Smooth muscle cell (in vitro differentiated cells): Measurements from ENCODE around the gene PFKM. TPM values are rescaled to one million over a fixed set of nuclear protein-coding genes. Genes with fewer than 3 reads are reported as not detected.

Experiments
- DNase-seq: peaks from one replicate; lab custom pipeline; 2025; ENCODE audit not compliant: unreplicated experiment; lab: John Stamatoyannopoulos, UW
- H2AFZ ChIP-seq: fragments of 200-600 bp; sonication (generic); 2 replicates; pipeline ENCODE4 v1.6.0; 2016; ENCODE audit warnings: antibody characterized with exemption, low read depth, mild to moderate bottlenecking
- H3F3A ChIP-seq: fragments of 200-600 bp; sonication (generic); 2 replicates; pipeline ENCODE4 v1.6.0; 2017; ENCODE audit warnings: antibody characterized with exemption, low read depth
- H3K27ac ChIP-seq: fragments of 200-600 bp; sonication (generic); 2 replicates; pipeline ENCODE4 v1.5.1; 2016; ENCODE audit warnings: low read depth, mild to moderate bottlenecking
- H3K27me3 ChIP-seq: fragments of 200-600 bp; sonication (generic); 2 replicates; pipeline ENCODE4 v1.6.1; 2016; ENCODE audit warnings: low read depth, mild to moderate bottlenecking
- H3K36me3 ChIP-seq: fragments of 200-600 bp; sonication (generic); 2 replicates; pipeline ENCODE4 v1.5.1; 2016; ENCODE audit warnings: low read depth
- H3K4me1 ChIP-seq: fragments of 200-600 bp; sonication (generic); 2 replicates; pipeline ENCODE4 v1.5.1; 2016; ENCODE audit warnings: low read depth
- H3K4me2 ChIP-seq: fragments of 200-600 bp; sonication (generic); 2 replicates; pipeline ENCODE4 v1.6.0; 2016; ENCODE audit warnings: mild to moderate bottlenecking
- H3K4me3 ChIP-seq: fragments of 200-600 bp; sonication (generic); 2 replicates; pipeline ENCODE4 v1.5.1; 2016; ENCODE audit warnings: mild to moderate bottlenecking
- H3K79me2 ChIP-seq: fragments of 200-600 bp; sonication (generic); 2 replicates; pipeline ENCODE4 v1.6.0; 2016; ENCODE audit warnings: low read depth, mild to moderate bottlenecking
- H3K9ac ChIP-seq: fragments of 200-600 bp; sonication (generic); 2 replicates; pipeline ENCODE4 v1.6.0; 2016; ENCODE audit warnings: low read depth
- H3K9me3 ChIP-seq: fragments of 200-600 bp; sonication (generic); replicated peaks from 2 replicates; pipeline ENCODE4 v1.5.1; 2016; ENCODE audit warnings: low read depth
- H4K20me1 ChIP-seq: fragments of 200-600 bp; sonication (generic); 2 replicates; pipeline ENCODE4 v1.6.0; 2016; ENCODE audit warnings: low read depth
- WGBS: methylation state at CpG from one replicate; pipeline ENCODE4 v1.1.7; 2016; ENCODE audit warnings: low lambda C conversion rate; 5-methylcytosine and 5-hydroxymethylcytosine counted together
- polyA plus RNA-seq: library from polyadenylated mRNA; unstranded; fragments of >200 nt; fragmentation: Nextera tagmentation; extraction: Ambion mirVana; gene quantifications from 2 replicates; pipeline ENCODE4 v1.2.1, GENCODE V29; 2016
- total RNA-seq: library from RNA; depleted of rRNA; stranded (reverse); fragments of >200 nt; gene quantifications from 2 replicates; pipeline ENCODE4 v1.2.3, GENCODE V29; 2014
- TF ChIP-seq, protein P1 (sequence below): fragments of 200-600 bp; sonication (generic); IDR thresholded peaks from 2 replicates; pipeline ENCODE4 v1.5.1; 2017; ENCODE audit warnings: borderline replicate concordance, mild to moderate bottlenecking, antibody characterized with exemption; ENCODE audit not compliant: insufficient read depth, poor library complexity, severe bottlenecking

PFKM gene
- total and polyA plus RNA-seq, 2 experiments from 2014 or later: 26.6 to 37.1 TPM

DNA sequence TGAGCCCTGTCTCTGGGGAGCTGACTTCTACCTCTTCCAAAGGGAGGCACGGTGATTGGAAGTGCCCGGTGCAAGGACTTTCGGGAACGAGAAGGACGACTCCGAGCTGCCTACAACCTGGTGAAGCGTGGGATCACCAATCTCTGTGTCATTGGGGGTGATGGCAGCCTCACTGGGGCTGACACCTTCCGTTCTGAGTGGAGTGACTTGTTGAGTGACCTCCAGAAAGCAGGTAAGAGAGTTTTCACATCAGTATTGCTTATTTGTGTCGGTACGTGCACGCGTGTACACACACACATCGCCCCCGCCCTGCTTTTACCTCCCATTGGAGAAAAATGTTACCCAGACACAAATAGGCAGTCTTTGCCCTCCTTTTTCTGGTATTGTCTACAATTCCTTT is 13.7 kb downstream of the PFKM start:
- peaks cover 6% of the 10 kb centered on the region for H3K36me3 ChIP-seq
- no peaks in the 10 kb centered on the region for H3F3A ChIP-seq
- no peaks in the 10 kb centered on the region for H3K79me2 ChIP-seq
- H3K4me1 ChIP-seq: no peaks in the 10 kb centered on the region
- H3K9ac ChIP-seq: no peak overlapping the region
- H4K20me1 ChIP-seq: no peaks in the 10 kb centered on the region
- H3K4me2 ChIP-seq: no peak overlapping the region
- no peak for DNase-seq
- H2AFZ ChIP-seq: no peak overlapping the region
- TF ChIP-seq, protein P1, sequence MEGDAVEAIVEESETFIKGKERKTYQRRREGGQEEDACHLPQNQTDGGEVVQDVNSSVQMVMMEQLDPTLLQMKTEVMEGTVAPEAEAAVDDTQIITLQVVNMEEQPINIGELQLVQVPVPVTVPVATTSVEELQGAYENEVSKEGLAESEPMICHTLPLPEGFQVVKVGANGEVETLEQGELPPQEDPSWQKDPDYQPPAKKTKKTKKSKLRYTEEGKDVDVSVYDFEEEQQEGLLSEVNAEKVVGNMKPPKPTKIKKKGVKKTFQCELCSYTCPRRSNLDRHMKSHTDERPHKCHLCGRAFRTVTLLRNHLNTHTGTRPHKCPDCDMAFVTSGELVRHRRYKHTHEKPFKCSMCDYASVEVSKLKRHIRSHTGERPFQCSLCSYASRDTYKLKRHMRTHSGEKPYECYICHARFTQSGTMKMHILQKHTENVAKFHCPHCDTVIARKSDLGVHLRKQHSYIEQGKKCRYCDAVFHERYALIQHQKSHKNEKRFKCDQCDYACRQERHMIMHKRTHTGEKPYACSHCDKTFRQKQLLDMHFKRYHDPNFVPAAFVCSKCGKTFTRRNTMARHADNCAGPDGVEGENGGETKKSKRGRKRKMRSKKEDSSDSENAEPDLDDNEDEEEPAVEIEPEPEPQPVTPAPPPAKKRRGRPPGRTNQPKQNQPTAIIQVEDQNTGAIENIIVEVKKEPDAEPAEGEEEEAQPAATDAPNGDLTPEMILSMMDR: no peak
- no peaks in the 10 kb centered on the region for H3K9me3 ChIP-seq
- H3K27ac ChIP-seq: no peak overlapping the region
- H3K4me3 ChIP-seq: no peak overlapping the region
- no peaks in the 10 kb centered on the region for H3K27me3 ChIP-seq
- 97% methylated on average over 14 of the region's 14 CpGs for WGBS

DNA sequence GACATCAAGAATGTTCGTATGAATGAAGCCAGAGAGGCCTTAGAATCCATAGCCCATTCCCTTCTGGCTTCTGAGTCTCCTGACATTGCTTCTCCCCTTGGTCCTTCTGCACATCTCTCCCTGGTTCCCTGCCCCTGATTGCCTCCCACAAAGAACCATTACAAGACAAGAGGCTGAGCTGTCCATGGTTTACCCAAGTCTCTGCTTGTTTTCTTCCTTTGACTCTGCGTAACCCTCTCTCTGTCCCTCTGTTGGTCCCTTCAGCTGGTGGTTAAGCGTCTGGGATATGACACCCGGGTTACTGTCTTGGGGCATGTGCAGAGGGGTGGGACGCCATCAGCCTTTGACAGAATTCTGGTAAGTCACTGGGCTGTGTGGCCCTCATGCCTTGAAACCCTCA is 15.9 kb downstream of the PFKM start:
- peaks cover 6% of the 10 kb centered on the region for H3K36me3 ChIP-seq
- no peak overlapping the region for H3K27ac ChIP-seq
- H3K4me2 ChIP-seq: no peak overlapping the region
- H3K27me3 ChIP-seq: no peaks in the 10 kb centered on the region
- H3F3A ChIP-seq: no peaks in the 10 kb centered on the region
- no peaks in the 10 kb centered on the region for H3K79me2 ChIP-seq
- H4K20me1 ChIP-seq: no peaks in the 10 kb centered on the region
- TF ChIP-seq, protein P1: no peak
- no peak overlapping the region for H2AFZ ChIP-seq
- H3K4me1 ChIP-seq: no peaks in the 10 kb centered on the region
- no peak for DNase-seq
- H3K4me3 ChIP-seq: no peak overlapping the region
- H3K9ac ChIP-seq: no peak overlapping the region
- no peaks in the 10 kb centered on the region for H3K9me3 ChIP-seq
- WGBS: 93% methylated on average over 5 of the region's 5 CpGs

DNA sequence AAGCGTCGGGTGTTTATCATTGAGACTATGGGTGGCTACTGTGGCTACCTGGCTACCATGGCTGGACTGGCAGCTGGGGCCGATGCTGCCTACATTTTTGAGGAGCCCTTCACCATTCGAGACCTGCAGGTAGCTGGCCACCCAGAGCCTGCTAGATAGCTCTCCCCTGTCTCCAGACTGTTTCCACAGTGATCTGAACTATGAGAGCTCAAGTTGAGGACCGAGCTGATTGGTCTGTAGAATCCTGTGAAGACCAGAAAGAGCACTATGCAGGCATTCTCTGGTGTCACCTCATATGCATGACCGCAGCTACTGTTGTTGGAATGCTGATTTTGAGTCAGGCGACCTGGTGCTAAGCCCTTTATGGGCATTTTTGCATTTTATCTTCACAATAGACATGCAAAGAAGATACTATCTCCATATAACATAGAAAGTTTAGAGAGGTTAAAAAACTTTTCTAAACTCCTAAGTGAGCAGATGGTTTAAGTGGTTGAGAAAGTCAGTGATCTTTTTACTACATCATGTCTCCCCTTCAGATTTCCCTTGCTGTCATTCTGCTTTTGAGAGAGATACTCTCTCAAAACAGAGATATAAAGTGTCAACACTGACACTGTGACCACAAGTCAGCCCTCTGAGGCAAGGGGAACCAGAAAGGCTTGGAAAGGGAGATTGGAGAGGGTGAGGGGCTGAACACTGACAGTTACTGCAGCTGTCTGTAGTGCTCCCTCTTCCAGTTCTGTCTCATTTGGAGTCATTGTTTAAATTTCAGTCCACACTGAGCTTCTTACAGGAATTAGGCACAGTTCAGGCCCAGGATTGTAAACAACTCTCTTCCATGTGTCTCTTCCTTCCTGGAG is 23.9 kb downstream of the PFKM start:
- 75% methylated on average over 7 of the region's 7 CpGs for WGBS
- Histone ChIP-seq H3K4me2 (no peak overlapping the region), H3K27me3 (no peaks in the 10 kb centered on the region)

More for the DNA sequence above, 23.9 kb downstream of the PFKM start:
- H3K79me2 ChIP-seq: no peaks in the 10 kb centered on the region
- no peak overlapping the region for H3K4me3 ChIP-seq
- H3K9me3 ChIP-seq: no peaks in the 10 kb centered on the region
- H2AFZ ChIP-seq: no peak overlapping the region
- no peaks in the 10 kb centered on the region for H3F3A ChIP-seq
- H3K9ac ChIP-seq: no peak overlapping the region
- H3K27ac ChIP-seq: no peak overlapping the region
- no peak for DNase-seq
- H3K36me3 ChIP-seq: peaks cover 16% of the 10 kb centered on the region
- no peaks in the 10 kb centered on the region for H3K4me1 ChIP-seq
- TF ChIP-seq, protein P1: no peak
- H4K20me1 ChIP-seq: no peaks in the 10 kb centered on the region
